ENCODE measurements around the gene ODF2L. TPM values are rescaled to one million over a fixed set of nuclear protein-coding genes. Genes with fewer than 3 reads are reported as not detected.
A peak's percentile ranks its signal among the peaks of the same experiment; 100 is the strongest.

The ODF2L gene
- total and polyA plus RNA-seq, 9 of the 15 experiments (the other 6 are each of a cell fraction or from before 2014, with no cell fraction given) = 2.2 to 6.0 (median 4.7) TPM

- peak; percentile 66; the same call in 1 of the 2 replicates for TF ChIP-seq REST (IDR thresholded peaks at IDR 0.05; ENCODE audit: borderline replicate concordance)
- TF ChIP-seq REST (CRISPR knock-in tag; IDR thresholded peaks at IDR 0.05; ENCODE audit: low read depth) = no peak
Measured at GRCh38 chr1:86380257-86380861, 15.8 kb downstream of the ODF2L start (continued).

GRCh38 chr1:86378813-86379212, 17.3 kb downstream of the ODF2L start:
- DNase-seq (ENCODE audit: extremely low read depth in 1 of 4, low spot score in 3 of 4) = no peak
- H3K27me3 ChIP-seq (ENCODE audit: control insufficient read depth in 2 of 2, insufficient read depth in 2 of 2, low read length in 2 of 2) = no peaks in the 10 kb centered on the region
- WGBS (ENCODE audit: insufficient coverage, low coverage, missing lambda C conversion rate) = 12% methylated on average over 1 of the region's 1 CpG
- H2AFZ ChIP-seq (ENCODE audit: low read depth, low read length) = no peak overlapping the region
- H4K20me1 ChIP-seq (replicated peaks; ENCODE audit: control insufficient read depth, insufficient read depth, low read length) = no peaks in the 10 kb centered on the region
- H3K9me1 ChIP-seq (ENCODE audit: control insufficient read depth, insufficient read depth, low read length) = no peaks in the 10 kb centered on the region
- H3K4me3 ChIP-seq = no peak overlapping the region
- H3K9me3 ChIP-seq (replicated peaks; ENCODE audit: control insufficient read depth, insufficient read depth, low read depth, low read length) = no peaks in the 10 kb centered on the region; the same call in 1 of the 2 replicates
- H3K4me1 ChIP-seq (replicated peaks in 1 of 2; ENCODE audit: control insufficient read depth in 2 of 2, insufficient read depth in 2 of 2, low read length in 2 of 2) = no peaks in the 10 kb centered on the region
- intact Hi-C loops (cut with micrococcal nuclease) = no loop called here
- no peak overlapping the region for H3K4me2 ChIP-seq (ENCODE audit: insufficient read depth, low read length)
- no peak for FAIRE-seq
- ATAC-seq = no peak
- no peak overlapping the region for H3K27ac ChIP-seq (ENCODE audit: extremely low read depth, low read depth, low read length)
- no TSS peak for BruUV-seq (replicated peaks)
- no peak overlapping the region for H3K9ac ChIP-seq (ENCODE audit: insufficient read depth in 1 of 2, low read depth in 2 of 2, low read length in 2 of 2)
- in situ Hi-C loops (cut with MboI) = no loop called here
- no peaks in the 10 kb centered on the region for H3K36me3 ChIP-seq (ENCODE audit: control insufficient read depth, insufficient read depth, low read length)
- CTCF ChIA-PET (ENCODE audit: low intra/inter-chr PET ratio) = no interaction called here
- H3K79me2 ChIP-seq (ENCODE audit: control insufficient read depth, insufficient read depth, low read length) = no peaks in the 10 kb centered on the region
- POLR2A ChIA-PET = no interaction called here
- TF ChIP-seq NFIX (CRISPR knock-in tag; IDR thresholded peaks at IDR 0.05; ENCODE audit: low read depth) = no peak
- no peak for TF ChIP-seq ZNF780A (CRISPR knock-in tag; IDR thresholded peaks at IDR 0.05)
- no peak for TF ChIP-seq NCOA1 (IDR thresholded peaks at IDR 0.05; ENCODE audit: low read depth)
- no peak for TF ChIP-seq SAFB (IDR thresholded peaks at IDR 0.05; ENCODE audit: borderline replicate concordance, low read depth, low read length)
- TF ChIP-seq SIN3A (IDR thresholded peaks at IDR 0.05; ENCODE audit: borderline replicate concordance in 2 of 2, control insufficient read depth in 1 of 2, low read depth in 2 of 2, low read length in 2 of 2) = no peak
- no peak for TF ChIP-seq SLC30A9 (CRISPR knock-in tag; IDR thresholded peaks at IDR 0.05)
- TF ChIP-seq L3MBTL2 (IDR thresholded peaks at IDR 0.05) = no peak
- TF ChIP-seq TRIM24 (IDR thresholded peaks at IDR 0.05) = no peak
- TF ChIP-seq ZNF445 (CRISPR knock-in tag; IDR thresholded peaks at IDR 0.05; ENCODE audit: low read depth) = no peak
- no peak for TF ChIP-seq CBFA2T3 (IDR thresholded peaks at IDR 0.05)
- TF ChIP-seq MYC (IDR thresholded peaks at IDR 0.05; ENCODE audit: low read depth, low read length) = no peak
- TF ChIP-seq MYC (CRISPR knock-in tag; IDR thresholded peaks at IDR 0.05; ENCODE audit: borderline replicate concordance, low read depth) = no peak
